HepG2 (cell line): ENCODE data around the gene PLIN3. TPM values are rescaled to one million over a fixed set of nuclear protein-coding genes. Genes with fewer than 3 reads are reported as not detected.

Source experiments
- ATAC-seq: fragments of 200-7000 bp; cut with Tn5 transposase; 3 replicates; pipeline ENCODE4 v1.9.1; 2020; ENCODE audit warnings: mild to moderate bottlenecking, moderate library complexity
- BruUV-seq: library from RNA; stranded (reverse); fragments of 400-500 nt; replicated peaks from 2 replicates; lab custom pipeline; 2021; lab: Mats Ljungman, UMichigan
- CTCF ChIA-PET: fragments of 300-600 bp; formaldehyde crosslinking; extraction: SDS; loops from one replicate; lab custom pipeline; 2021; ENCODE audit warnings: low total read pairs, inconsistent platforms, low intra/inter-chr PET ratio; lab: Yijun Ruan, JAX
- POLR2A ChIA-PET: fragments of 350-600 bp; sonication (Branson Sonifier 250); formaldehyde crosslinking; loops from one replicate; lab custom pipeline; 2020; ENCODE audit warnings: antibody characterized with exemption, inconsistent platforms; lab: Yijun Ruan, JAX
- DNase-seq: peaks from one replicate; pipeline ENCODE4 v3.0.0-alpha.2; 2015; ENCODE audit warnings: low spot score
- FAIRE-seq: peaks from 3 replicates; lab custom pipeline; 2011; peaks lifted over from hg19 to GRCh38; lab: Jason Lieb, UNC
- H2AFZ ChIP-seq: one replicate; pipeline ENCODE4 v1.6.1; 2011; ENCODE audit warnings: low read length, inconsistent platforms
- H3K27ac ChIP-seq: fragments of 300-600 bp; 3 replicates; pipeline ENCODE4 v1.8.0; 2011; ENCODE audit warnings: mixed run types, mild to moderate bottlenecking, mixed read lengths, low read length, inconsistent platforms; ENCODE audit not compliant: insufficient read depth; ENCODE audit errors: extremely low read length
- H3K27me3 ChIP-seq, 2 experiments: fragments of 200-600 bp in 1 of 2; 2 replicates in 1 of 2; 3 replicates in 1 of 2; pipeline versions ENCODE4 v1.6.0 to v1.8.0; 2011; ENCODE audit warnings: low read length in 2 of 2, mild to moderate bottlenecking in 2 of 2, moderate library complexity in 2 of 2, inconsistent platforms in 1 of 2; ENCODE audit not compliant: insufficient read depth in 2 of 2, control insufficient read depth in 1 of 2
- H3K36me3 ChIP-seq, 2 experiments: fragments of 200-600 bp in 1 of 2; replicated peaks in 1 of 2; 2 replicates in 1 of 2; 3 replicates in 1 of 2; pipeline versions ENCODE4 v1.5.1 to v1.8.0; 2011; ENCODE audit warnings: low read length in 2 of 2, inconsistent platforms in 1 of 2; ENCODE audit not compliant: insufficient read depth in 2 of 2, control insufficient read depth in 1 of 2
- H3K4me1 ChIP-seq: 2 replicates; pipeline ENCODE4 v1.5.1; 2012; ENCODE audit warnings: low read length, inconsistent platforms; ENCODE audit not compliant: insufficient read depth
- H3K4me2 ChIP-seq: 2 replicates; pipeline ENCODE4 v1.6.0; 2011; ENCODE audit warnings: low read depth, low read length, inconsistent platforms
- H3K4me3 ChIP-seq, 3 experiments: fragments of 200-600 bp in 1 of 3; sonication (generic), shearing (Covaris generic) in 1 of 3; replicated peaks in 1 of 3; 2 replicates each; pipeline ENCODE4 v1.5.1; 2011 to 2016; ENCODE audit warnings: low read length in 3 of 3, inconsistent platforms in 2 of 3, low read depth in 2 of 3, mild to moderate bottlenecking in 2 of 3, control low read depth in 1 of 3, mixed read lengths in 1 of 3; ENCODE audit not compliant: insufficient read depth in 1 of 3
- H3K79me2 ChIP-seq: one replicate; pipeline ENCODE4 v1.6.1; 2011; ENCODE audit warnings: low read length, inconsistent platforms; ENCODE audit not compliant: insufficient read depth
- H3K9ac ChIP-seq: 2 replicates; pipeline ENCODE4 v1.6.0; 2011; ENCODE audit warnings: mild to moderate bottlenecking, low read depth, low read length, inconsistent platforms; ENCODE audit not compliant: insufficient read depth
- H3K9me3 ChIP-seq: 2 replicates; pipeline ENCODE4 v1.5.1; 2012; ENCODE audit warnings: mild to moderate bottlenecking, low read length
- H4K20me1 ChIP-seq: 2 replicates; pipeline ENCODE4 v1.6.0; 2011; ENCODE audit warnings: inconsistent platforms, mild to moderate bottlenecking, low read length, moderate library complexity; ENCODE audit not compliant: insufficient read depth
- AGO2 ChIP-seq: fragments of 200-400 bp; formaldehyde crosslinking; optimal IDR thresholded peaks from 2 replicates; pipeline ENCODE3; 2017; ENCODE audit warnings: mild to moderate bottlenecking, low read depth, low read length, moderate library complexity
- HNF4G ChIP-seq, 2 experiments: sonication (generic) in 1 of 2; formaldehyde crosslinking in 1 of 2; IDR thresholded peaks; 2 replicates each; pipeline versions ENCODE4 v1.4.0 to v1.6.1; 2011 to 2020; ENCODE audit warnings: borderline replicate concordance in 2 of 2, low read depth in 2 of 2, mild to moderate bottlenecking in 2 of 2, low read length in 1 of 2, missing genetic modification reagents in 1 of 2, moderate library complexity in 1 of 2
- SNAPC2 ChIP-seq: sonication (generic); formaldehyde crosslinking; IDR thresholded peaks from 2 replicates; pipeline ENCODE4 v1.8.1; 2022; ENCODE audit warnings: mild to moderate bottlenecking, missing genetic modification reagents
- ZMYM4 ChIP-seq: sonication (generic); formaldehyde crosslinking; IDR thresholded peaks from 2 replicates; pipeline ENCODE4 v1.8.1; 2023; ENCODE audit warnings: mild to moderate bottlenecking, missing genetic modification reagents
- WGBS: methylation state at CpG from one replicate; pipeline ENCODE4 v1.1.6; 2017; ENCODE audit warnings: low lambda C conversion rate; 5-methylcytosine and 5-hydroxymethylcytosine counted together
- in situ Hi-C: cut with HindIII; loops from 2 replicates; pipeline ENCODE4 v1.10.0; 2017; ENCODE audit warnings: low pct_unique_long_range_greater_than_20kb; ENCODE audit not compliant: extremely low pct_ligation_motif_present
- intact Hi-C: fragments of 100-400 bp; cut with micrococcal nuclease; formaldehyde crosslinking; loops from one replicate; pipeline ENCODE4 v1.10.0; 2022; ENCODE audit not compliant: unreplicated experiment
- polyA plus RNA-seq, 8 experiments: library from polyadenylated mRNA; depleted of rRNA in 3 of 8; stranded (reverse) in 7 of 8; unstranded in 1 of 8; fragments of >200 nt; fragmentation: Illumina TruSeq in 4 of 8; extraction: Trizol in 4 of 8; gene quantifications; 2 replicates each; pipeline versions ENCODE4 v1.2.1 to v1.2.3, GENCODE V29; 2011 to 2016; ENCODE audit warnings: low read depth in 4 of 8, missing spikeins in 1 of 8, mixed read lengths in 1 of 8; ENCODE audit not compliant: insufficient read depth in 1 of 8
- total RNA-seq, 5 experiments: library from RNA; depleted of rRNA; stranded (reverse); fragments of >200 nt; fragmentation: Illumina TruSeq; extraction: Trizol; gene quantifications; 2 replicates each; pipeline ENCODE4 v1.2.3, GENCODE V29; 2016; ENCODE audit warnings: low read depth in 1 of 5
- TF ChIP-seq, protein P1 (sequence below): sonication (generic); formaldehyde crosslinking; IDR thresholded peaks from 2 replicates; pipeline ENCODE4 v1.5.0; 2020; ENCODE audit warnings: mild to moderate bottlenecking, missing genetic modification reagents, borderline replicate concordance
- TF ChIP-seq, protein P2 (sequence below): sonication (generic); formaldehyde crosslinking; IDR thresholded peaks from 2 replicates; pipeline ENCODE4 v1.4.0; 2020; ENCODE audit warnings: mild to moderate bottlenecking, low read depth, missing genetic modification reagents

Gene PLIN3
- total and polyA plus RNA-seq, 2 of the 13 experiments (the other 11 are each of a cell fraction or from before 2014, with no cell fraction given) = 49.3 to 57.9 TPM

DNA sequence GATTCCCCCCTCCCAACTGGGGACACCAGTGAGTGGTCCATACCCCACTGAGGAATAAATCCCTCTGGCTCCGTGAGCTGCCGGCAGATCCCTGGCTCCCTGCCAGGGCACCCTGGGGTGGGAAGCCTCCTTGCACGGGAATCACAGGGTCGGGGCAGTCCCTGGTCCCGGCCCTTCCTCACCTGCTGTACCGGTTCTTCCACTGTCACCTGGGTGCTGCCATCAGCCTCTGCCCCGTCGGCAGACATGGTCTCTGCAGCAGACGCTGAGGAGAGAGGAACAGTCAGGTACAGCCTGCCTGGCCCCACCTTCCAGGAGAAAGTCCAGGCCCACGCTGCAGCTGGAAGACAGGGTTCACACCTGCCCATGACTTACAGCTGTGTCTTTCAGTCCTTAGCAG is 6.3 kb downstream of the PLIN3 start:
- Histone ChIP-seq H3K4me2 (no peak overlapping the region), H3K27me3 (no peaks in the 10 kb centered on the region), H4K20me1 (peaks cover 7% of the 10 kb centered on the region; the same call in 1 of the 2 replicates), H3K36me3 (peaks cover 17 to 31% of the 10 kb centered on the region in 2 experiments; a peak in 4 of 5 replicates), H2AFZ (no peak overlapping the region), H3K9me3 (no peaks in the 10 kb centered on the region), H3K9ac (no peak overlapping the region), H3K79me2 (peaks cover 16% of the 10 kb centered on the region), H3K4me3 (no peak overlapping the region), H3K27ac (no peak overlapping the region), H3K4me1 (peaks cover 21% of the 10 kb centered on the region)
- ChIA-PET CTCF (no interaction called here), POLR2A (no interaction called here)
- BruUV-seq = no TSS peak
- intact Hi-C loops = no loop called here
- TF ChIP-seq SNAPC2 (CRISPR knock-in tag) = no peak
- TF ChIP-seq AGO2 = peak; percentile 33
- TF ChIP-seq, protein P1, sequence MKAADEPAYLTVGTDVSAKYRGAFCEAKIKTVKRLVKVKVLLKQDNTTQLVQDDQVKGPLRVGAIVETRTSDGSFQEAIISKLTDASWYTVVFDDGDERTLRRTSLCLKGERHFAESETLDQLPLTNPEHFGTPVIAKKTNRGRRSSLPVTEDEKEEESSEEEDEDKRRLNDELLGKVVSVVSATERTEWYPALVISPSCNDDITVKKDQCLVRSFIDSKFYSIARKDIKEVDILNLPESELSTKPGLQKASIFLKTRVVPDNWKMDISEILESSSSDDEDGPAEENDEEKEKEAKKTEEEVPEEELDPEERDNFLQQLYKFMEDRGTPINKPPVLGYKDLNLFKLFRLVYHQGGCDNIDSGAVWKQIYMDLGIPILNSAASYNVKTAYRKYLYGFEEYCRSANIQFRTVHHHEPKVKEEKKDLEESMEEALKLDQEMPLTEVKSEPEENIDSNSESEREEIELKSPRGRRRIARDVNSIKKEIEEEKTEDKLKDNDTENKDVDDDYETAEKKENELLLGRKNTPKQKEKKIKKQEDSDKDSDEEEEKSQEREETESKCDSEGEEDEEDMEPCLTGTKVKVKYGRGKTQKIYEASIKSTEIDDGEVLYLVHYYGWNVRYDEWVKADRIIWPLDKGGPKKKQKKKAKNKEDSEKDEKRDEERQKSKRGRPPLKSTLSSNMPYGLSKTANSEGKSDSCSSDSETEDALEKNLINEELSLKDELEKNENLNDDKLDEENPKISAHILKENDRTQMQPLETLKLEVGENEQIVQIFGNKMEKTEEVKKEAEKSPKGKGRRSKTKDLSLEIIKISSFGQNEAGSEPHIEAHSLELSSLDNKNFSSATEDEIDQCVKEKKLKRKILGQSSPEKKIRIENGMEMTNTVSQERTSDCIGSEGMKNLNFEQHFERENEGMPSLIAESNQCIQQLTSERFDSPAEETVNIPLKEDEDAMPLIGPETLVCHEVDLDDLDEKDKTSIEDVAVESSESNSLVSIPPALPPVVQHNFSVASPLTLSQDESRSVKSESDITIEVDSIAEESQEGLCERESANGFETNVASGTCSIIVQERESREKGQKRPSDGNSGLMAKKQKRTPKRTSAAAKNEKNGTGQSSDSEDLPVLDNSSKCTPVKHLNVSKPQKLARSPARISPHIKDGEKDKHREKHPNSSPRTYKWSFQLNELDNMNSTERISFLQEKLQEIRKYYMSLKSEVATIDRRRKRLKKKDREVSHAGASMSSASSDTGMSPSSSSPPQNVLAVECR (CRISPR knock-in tag) = no peak
- TF ChIP-seq, protein P2, sequence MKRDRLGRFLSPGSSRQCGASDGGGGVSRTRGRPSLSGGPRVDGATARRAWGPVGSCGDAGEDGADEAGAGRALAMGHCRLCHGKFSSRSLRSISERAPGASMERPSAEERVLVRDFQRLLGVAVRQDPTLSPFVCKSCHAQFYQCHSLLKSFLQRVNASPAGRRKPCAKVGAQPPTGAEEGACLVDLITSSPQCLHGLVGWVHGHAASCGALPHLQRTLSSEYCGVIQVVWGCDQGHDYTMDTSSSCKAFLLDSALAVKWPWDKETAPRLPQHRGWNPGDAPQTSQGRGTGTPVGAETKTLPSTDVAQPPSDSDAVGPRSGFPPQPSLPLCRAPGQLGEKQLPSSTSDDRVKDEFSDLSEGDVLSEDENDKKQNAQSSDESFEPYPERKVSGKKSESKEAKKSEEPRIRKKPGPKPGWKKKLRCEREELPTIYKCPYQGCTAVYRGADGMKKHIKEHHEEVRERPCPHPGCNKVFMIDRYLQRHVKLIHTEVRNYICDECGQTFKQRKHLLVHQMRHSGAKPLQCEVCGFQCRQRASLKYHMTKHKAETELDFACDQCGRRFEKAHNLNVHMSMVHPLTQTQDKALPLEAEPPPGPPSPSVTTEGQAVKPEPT = no peak
- TF ChIP-seq HNF4G (IDR thresholded peaks at IDR 0.05; ENCODE audit: borderline replicate concordance, low read depth, low read length) = peak; percentile 34; the same call in 1 of the 2 replicates
- no peak for TF ChIP-seq HNF4G (CRISPR knock-in tag; IDR thresholded peaks at IDR 0.05; ENCODE audit: borderline replicate concordance, low read depth)
- no peak for TF ChIP-seq ZMYM4 (CRISPR knock-in tag)
- DNase-seq (no peak), ATAC-seq (no peak), FAIRE-seq (no peak)
- in situ Hi-C loops = no loop called here
- WGBS = no CpG with 5 or more reads among the region's 10 CpGs
